HG03060 (cell line): ENCODE results near the gene TEKT3.

Experiments used
- ATAC-seq: cut with Tn5 transposase; IDR thresholded peaks from one replicate; pipeline ENCODE4 v1.9.1; 2021; ENCODE audit warnings: low read depth, moderate number of reproducible peaks; ENCODE audit not compliant: unreplicated experiment

The TEKT3 gene

DNA sequence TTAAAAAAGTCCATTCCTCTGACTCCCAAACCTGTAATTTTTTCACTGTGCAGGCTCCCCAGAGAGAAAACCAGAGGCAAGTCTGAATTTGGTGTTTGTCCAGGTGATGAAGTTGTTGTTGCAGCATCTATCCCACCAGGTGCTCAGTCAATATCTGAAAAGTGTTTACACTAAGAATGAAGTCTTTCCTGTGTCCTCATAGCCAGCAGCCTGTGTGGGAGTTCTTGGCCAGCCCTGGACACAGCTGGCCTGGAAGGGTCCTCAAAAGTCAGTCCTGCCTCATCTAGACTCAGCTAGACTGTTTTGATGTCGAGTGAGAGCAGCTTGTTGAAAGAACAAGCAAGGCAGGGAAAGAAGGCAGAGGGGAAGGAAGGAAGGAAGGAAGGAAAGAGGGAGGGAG is 72.9 kb downstream of the TEKT3 start:
- no peak for ATAC-seq

DNA sequence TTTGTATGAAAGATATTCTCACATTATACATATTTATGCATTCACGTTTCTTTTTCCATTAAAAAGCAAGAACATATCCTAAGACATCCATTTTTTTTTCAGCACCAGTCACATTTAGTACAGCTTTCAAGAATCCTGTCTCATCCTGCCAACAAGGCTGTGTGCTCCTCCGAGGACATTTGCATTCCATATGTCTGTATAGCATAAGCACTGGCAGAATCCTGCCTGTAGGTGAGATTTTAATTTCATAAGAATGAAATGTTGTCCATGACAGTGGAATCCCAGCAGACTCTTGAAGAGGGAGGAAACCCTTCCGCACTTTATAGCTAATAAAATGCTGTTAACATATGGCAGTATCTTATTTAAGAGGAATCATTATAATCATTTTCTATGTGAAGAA is 73.4 kb downstream of the TEKT3 start:
- no peak for ATAC-seq

DNA sequence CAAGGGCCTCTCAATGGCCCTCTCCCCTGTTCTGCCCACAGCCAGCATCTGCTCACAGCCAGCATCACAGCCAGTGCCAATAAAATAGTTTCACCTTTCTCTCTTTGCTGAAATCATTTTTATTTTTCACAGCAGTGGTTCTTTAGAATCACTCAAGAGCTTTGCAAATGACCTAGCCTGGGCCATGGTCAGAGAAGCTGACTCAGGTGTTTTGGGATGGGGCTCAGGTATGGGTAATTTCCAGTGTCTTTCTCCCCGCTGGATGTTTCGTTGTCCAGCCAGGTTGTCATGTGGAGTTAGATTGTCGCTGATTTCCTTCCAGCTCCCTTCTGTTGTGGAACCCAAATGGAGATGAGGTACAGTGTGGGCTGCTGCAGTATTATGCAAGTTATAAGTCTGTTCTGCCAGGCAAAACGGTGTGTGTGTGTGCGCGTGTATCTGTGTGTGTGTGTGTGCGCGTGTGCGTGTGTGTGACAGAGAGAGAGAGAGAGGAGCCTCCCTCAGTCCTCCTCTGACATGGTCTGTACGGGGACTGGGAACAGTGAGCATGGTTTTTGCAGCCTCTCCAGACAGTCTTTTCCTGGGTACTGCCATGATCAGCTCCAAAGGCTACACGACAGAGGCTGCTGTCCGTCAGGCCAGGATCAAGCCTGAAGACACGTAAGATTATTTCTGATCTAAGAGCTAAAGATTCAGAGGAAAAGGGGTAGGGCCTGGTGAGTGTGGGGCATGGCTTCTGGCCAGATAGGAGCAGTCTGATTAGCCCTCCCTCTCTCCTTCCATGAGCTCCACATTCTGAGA is 74.9 kb downstream of the TEKT3 start:
- no peak for ATAC-seq

DNA sequence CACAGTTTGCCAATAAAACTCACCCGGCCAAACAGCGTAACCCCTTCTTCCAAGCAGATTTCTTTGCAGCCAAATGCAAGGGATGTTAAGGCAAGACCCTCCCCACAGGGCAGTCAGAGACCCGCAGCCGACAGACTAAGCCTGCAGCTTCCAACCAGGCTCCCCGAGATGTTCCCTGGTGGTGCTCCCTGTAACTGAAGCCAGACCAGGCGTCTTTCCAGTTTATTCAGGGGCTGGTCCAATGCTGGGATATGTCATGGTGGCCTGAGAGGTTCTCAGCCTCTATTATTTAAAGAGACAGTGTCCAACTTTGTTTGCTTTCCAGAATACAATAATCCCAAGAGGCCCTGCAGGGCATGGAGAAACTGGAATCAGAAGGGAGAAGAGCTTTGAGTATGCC is 76.3 kb downstream of the TEKT3 start, which contains the start of gene PMP22:
TSS of gene PMP22 (minus strand) at position 196 of the 400 bp plus-strand sequence. CDS start 4,599 bp downstream, outside the sequence.
- no peak for ATAC-seq

DNA sequence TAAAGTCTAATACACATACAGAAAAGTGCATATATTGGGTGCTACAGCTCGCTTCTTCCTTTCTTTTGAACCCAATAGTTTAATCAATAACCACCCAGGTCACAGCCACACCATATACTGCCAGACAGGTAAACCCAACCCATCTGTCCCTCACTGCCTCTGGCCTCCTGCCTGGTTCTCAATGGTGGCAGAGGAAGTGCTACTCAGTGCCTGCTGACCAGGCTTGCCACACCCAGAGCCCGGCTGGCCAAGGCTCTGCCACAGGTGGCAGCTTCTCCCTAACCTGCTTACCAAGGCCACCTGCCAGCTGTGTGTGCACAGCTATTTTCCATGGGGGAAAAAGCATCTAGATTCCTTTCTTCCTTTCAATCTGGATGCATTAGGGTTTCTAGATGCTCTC is 76.9 kb downstream of the TEKT3 start:
- ATAC-seq: no peak

DNA sequence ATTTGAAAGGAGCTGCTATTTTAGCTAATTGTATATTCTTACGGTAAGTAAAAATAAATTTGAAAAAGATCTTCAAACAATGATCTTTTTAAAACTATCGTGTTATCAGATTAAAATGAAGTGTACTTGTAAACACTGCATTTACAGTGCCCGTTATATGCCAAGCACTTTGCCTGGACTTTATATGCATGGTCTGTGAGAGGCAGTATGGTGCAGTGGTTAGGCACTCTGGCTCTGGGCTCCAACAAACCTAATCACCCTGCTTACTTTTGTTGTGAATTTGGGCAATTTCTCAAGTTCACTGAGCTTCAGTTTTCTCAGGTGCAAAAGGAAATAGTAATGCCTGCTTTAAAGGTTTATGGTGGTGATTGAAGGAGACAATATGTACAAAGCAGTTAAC is 77.7 kb downstream of the TEKT3 start:
- ATAC-seq: no peak

DNA sequence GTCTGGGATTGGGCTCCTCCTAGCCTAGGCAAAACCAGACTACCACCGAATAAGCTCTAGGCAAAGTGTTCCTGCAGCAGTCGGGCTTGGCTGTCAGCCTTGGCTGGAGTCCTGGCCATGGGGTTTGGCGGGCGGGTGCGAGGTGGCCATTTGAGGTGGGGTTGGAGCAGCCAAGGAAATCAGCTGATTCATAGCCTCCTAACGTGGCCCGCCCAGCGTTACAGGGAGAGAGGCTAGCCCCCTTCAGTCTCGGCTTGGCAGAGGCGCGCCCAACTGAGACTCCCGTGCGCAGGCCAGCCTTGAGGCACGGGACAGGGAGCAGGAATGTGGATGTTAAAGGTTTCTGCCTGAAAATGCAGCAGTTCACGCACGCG is 78.2 kb downstream of the TEKT3 start:
- ATAC-seq: no peak

DNA sequence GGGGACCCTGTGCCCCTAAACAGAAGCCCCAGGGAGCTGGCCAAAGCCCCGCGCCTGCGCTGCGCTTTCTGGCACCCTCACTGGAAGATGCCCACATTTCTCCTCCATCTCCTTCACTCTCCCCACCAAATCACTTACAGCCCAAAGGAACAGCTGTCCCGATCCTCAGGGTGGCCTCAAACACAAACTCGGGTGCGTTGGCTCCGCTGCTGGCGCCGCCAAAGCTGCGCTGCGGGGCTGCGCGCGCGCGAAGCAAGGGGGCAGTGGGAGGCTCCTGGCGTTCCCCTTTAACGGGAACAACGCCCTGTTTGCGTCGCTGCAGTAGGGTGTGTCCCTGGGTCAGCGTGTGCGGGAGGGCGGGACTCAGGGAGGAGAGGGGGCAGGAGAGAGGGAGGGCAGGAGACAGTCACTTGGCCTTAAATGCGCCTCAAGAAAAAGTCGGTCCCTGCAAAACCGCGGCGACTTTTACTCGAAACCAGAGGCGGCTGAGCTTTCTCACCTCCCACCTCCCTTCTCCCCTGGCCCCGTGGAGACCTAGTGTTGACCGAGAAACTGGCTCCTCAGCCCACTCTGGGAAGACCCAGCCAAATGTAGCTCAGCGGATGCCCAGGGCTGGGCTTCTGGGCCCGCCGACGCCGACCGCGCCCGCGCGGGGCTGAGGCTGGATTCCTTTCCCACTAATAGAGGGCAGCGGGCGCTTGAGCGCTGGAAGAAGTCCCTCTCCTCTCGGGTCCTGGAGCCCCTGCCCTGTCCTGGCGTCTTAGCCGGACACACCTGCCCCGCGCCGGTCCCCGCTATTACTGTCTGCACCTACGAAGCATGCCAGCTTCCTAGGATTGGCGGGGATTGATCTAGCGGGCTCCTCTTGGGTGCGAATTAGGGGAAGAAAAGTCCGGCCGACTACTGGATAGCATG is 78.8 kb downstream of the TEKT3 start:
- ATAC-seq: no peak

DNA sequence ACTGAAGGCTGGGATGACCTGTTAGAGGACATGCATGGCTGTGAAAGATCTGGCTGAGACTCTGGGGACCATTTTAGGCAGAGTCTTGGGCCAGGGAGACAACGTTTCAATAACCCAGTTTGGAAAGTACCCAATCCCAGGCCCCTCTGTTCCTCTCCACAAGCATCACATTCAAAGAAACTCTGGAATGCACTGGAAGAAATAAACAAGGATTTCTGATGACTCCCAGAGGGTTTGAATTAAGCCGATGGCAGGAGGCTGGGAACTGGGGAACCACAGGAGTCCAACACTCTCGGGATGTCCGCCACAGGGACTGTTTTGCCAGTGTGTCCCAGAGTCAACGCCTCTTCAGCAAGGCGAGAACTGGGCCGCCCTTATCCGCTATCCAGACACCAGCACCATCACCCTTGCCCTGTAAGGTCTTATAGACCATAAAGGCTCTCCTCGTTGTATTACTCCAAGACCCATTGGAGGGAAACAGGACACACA is 79.6 kb downstream of the TEKT3 start:
- ATAC-seq: no peak

DNA sequence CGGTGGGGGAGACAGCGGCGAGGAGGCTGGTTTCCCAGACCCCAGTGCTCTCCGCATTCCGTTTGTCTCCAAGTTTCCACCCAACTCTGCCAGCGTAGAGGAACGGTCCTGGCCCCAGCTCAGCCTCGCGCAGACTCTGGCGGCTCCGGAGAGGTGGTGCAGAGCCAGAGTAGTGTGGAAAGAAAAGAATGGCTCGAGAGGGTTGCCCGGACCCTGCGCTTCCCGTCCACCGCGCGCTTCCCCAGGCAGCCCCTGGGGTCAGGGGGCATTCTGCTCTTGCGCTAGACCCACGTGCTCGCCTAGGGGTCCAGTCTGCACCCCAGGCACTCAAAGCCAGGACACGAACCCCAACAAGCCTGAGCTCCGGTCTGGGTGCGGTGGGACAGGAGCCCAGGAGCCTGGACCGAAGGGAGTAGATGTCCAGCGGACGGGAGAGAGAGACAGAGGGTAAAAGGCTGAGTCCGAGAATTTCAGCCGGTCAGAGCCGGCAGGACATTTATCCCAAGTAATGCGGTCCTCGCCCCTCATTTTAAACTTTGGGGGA is 80.1 kb downstream of the TEKT3 start:
- ATAC-seq: no peak

DNA sequence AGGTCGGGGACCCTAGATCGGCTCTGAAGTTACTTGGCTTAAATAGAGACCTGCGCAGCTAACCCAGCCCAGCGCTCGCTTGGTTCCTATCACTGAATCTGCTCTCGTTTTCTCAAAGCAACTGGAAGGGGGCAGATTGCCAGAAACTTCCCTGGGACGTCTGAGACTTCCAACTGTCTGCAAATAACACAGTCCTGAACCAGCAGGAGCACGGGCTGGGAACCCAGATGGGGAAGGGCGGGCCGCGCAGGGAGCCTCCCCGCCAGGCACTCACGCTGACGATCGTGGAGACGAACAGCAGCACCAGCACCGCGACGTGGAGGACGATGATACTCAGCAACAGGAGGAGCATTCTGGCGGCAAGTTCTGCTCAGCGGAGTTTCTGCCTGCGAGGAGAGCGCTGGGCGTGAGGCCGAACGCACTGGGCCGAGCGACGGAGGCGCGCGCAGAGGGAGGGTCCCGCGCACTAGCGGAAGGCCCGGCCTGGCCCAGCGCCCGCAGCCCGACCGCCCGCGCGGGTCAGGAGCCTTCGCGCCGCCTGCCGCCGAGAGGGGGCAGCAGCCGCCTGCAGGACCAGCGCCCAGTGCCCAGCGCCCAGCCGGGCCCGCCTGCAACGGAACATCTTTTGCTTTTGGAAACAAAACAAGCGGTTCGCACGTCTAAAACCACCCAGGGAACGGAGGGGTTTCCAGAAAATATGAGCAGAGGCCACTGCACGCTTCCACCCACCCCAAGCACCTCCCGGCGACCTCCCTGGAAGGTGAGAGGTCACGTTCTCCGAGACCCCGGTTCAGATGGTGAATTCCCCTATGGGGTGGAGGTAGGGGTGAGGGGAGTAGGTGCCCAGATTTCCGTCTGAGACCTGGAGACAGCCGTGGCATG is 80.8 kb downstream of the TEKT3 start:
- no peak for ATAC-seq

DNA sequence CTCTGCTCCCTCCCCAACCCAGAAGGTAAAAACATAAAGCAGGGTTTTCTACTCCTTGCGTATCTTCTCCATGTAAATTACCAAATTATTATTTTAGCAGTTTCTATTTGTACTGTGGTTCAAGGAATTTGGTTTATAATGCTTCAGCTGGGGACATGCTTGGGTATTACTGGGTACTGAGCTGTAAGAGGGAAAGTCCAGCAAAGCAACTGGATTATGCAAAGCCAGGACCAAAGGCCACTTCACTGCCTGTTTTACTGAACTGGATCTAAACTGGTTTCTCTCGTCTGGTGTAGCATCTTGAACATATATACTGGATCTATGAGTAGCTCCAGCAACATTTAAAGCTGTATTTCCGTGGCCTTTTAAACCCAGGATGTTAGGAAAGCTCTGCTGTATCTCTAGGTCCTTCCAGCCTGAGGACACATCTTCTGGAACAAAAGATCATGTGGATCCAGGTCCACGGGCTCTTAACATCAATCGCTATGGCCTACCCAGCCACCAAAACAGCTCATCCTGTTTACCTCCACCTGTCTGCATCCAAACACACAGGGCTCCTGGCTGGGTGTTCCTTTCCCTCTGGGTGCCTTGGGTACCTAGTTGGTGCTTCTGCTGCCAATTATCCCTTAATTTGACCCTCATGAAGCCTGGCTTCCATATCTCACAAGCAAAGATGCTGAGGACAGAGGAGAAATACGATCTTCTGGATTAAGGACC is 83.4 kb downstream of the TEKT3 start:
- no peak for ATAC-seq

DNA sequence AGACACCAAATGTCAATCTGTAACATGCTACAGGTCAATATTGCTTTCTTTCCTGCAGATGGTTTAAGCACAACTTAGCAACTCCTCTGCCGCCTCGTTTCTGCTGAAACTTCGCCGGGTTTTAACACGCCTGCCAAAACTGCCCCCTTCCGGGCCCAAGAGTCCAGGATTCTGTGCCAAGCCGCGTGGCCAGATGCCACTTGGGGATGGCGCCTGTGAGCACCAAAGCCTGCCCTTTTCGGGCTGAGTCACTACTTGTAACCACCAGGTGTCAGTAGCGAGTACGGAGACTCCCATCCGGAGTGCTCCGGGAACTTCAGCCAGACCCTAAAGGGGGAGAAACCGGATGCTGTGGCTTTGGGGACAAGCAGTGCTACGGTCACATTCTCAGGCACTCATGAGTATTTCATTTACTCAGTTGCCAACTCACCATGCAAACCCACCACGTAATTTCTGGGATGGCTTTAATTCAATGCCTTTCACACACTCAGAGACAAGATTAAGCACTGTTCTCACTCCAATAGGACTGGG is 84.1 kb downstream of the TEKT3 start:
- no peak for ATAC-seq

DNA sequence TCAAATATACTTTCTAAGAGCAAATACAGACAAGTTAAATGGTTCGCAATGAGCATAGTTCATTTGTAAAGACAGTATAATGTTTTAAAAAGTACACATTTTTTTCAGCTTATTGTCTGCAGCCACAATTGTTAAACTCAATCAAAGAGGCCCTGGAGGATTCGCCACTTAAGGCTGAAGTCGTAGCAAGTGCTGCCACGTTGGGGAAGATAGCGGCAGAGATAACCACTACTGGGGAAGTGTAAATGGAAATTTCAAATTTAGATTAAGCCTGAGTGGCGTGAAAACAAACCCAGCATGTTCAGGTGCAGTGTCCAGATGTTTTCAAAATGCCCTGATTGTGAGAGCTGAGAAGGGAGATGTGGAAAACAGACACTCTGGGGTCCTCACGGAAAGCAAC is 84.7 kb downstream of the TEKT3 start:
- ATAC-seq: no peak

DNA sequence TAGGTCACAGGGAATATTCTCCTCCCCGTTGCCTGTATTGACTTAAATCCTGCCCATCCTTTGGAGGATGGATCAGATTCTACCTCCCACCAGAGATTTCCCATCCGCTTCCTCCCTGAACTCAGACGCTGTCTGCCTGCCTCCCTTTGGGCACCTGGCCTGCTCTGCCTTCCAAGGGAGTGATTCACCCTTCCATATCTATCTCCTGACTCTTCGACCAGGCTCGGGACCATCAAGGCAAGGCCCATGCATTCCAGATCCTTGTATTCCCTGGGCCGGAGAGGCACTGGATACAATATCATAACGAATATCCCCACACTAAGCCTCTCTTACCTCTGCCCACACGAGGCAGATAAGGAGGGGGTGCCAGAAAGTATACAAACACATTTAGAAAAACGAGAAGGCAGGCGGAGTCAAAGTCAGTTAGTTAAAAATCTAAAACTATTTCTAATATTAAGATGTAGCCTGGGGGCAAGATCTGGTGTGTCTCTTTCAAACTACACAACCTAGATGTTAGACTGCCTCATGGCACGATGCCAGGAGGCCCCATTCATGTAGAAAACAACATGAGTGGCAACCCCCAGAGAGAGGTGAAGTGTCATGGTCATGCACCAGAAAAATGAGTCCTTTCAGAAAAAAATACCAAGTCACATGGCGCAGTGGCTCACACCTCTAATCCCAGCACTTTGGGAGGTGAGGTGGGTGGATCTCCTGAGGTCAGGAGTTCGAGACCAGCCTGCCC is 85.5 kb downstream of the TEKT3 start:
- ATAC-seq: no peak
